RWPE2 (cell line): ENCODE data around the gene ZC2HC1C.
"Not testable (repeated sequence)": the region's sequence is repeated elsewhere in the genome, so short reads cannot be mapped to it uniquely, and the experiment has no call there.

Experiments used
- ATAC-seq: fragments of 200-7000 bp; cut with Tn5 transposase; 3 replicates; pipeline ENCODE4 v1.9.1; 2021; ENCODE audit warnings: low read depth
- DNase-seq: peaks from one replicate; pipeline ENCODE4 v3.0.0-alpha.2; 2020; ENCODE audit warnings: low spot score
- H3K27ac ChIP-seq: fragments of 450-650 bp; 2 replicates; pipeline ENCODE4 v1.5.1; 2017; ENCODE audit warnings: mild to moderate bottlenecking; ENCODE audit not compliant: poor library complexity, severe bottlenecking
- H3K27me3 ChIP-seq: fragments of 250-450 bp; sonication (Bioruptor Pico); 2 replicates; pipeline ENCODE4 v1.5.1; 2021; ENCODE audit warnings: mild to moderate bottlenecking, moderate library complexity; ENCODE audit not compliant: insufficient read depth, poor library complexity, severe bottlenecking
- H3K36me3 ChIP-seq: fragments of 250-450 bp; sonication (Bioruptor Pico); 2 replicates; pipeline ENCODE4 v1.5.1; 2020; ENCODE audit warnings: low read depth, mild to moderate bottlenecking, moderate library complexity
- H3K4me1 ChIP-seq: fragments of 250-450 bp; sonication (Bioruptor Pico); 2 replicates; pipeline ENCODE4 v1.5.1; 2021; ENCODE audit warnings: mild to moderate bottlenecking, moderate library complexity; ENCODE audit not compliant: insufficient read depth, poor library complexity, severe bottlenecking
- H3K4me3 ChIP-seq: fragments of 250-450 bp; sonication (Bioruptor Pico); 2 replicates; pipeline ENCODE4 v1.5.1; 2021; ENCODE audit warnings: mild to moderate bottlenecking, moderate library complexity; ENCODE audit not compliant: severe bottlenecking
- H3K9me3 ChIP-seq: fragments of 250-450 bp; sonication (Bioruptor Pico); 2 replicates; pipeline ENCODE4 v1.5.1; 2021; ENCODE audit warnings: mild to moderate bottlenecking, moderate library complexity; ENCODE audit not compliant: severe bottlenecking
- CTCF ChIP-seq: fragments of 450-650 bp; IDR thresholded peaks from one replicate; pipeline ENCODE4 v1.5.1; 2017; ENCODE audit warnings: mild to moderate bottlenecking, moderate library complexity; ENCODE audit not compliant: poor library complexity, severe bottlenecking

ZC2HC1C gene

GRCh38 chr14:75123991-75124390, 54.5 kb downstream of the ZC2HC1C start:
- peaks cover 30% of the 10 kb centered on the region for H3K36me3 ChIP-seq
- H3K27me3 ChIP-seq = no peaks in the 10 kb centered on the region
- ATAC-seq (peak; percentile 61), DNase-seq (no peak)
- H3K4me1 ChIP-seq = peaks cover 31% of the 10 kb centered on the region
- TF ChIP-seq CTCF = no peak
- H3K27ac ChIP-seq = peak overlapping the region; percentile 73
- H3K4me3 ChIP-seq = no peak overlapping the region
- H3K9me3 ChIP-seq = no peaks in the 10 kb centered on the region

- ATAC-seq (no peak), DNase-seq (no peak)
- Histone ChIP-seq H3K4me3 (peak overlapping the region; percentile 61), H3K4me1 (peaks cover 31% of the 10 kb centered on the region), H3K36me3 (peaks cover 22% of the 10 kb centered on the region), H3K27me3 (no peaks in the 10 kb centered on the region), H3K9me3 (no peaks in the 10 kb centered on the region), H3K27ac (peak overlapping the region; percentile 73)
- TF ChIP-seq CTCF = no peak
Measured at GRCh38 chr14:75125617-75126016, 56.2 kb downstream of the ZC2HC1C start.

- H3K27ac ChIP-seq = peak overlapping the region; percentile 73
- no peak for ATAC-seq
- TF ChIP-seq CTCF = no peak
Measured at GRCh38 chr14:75126121-75126544, 56.7 kb downstream of the ZC2HC1C start.

GRCh38 chr14:75126679-75127473, 57.4 kb downstream of the ZC2HC1C start, which contains the start of gene NEK9:
Gene NEK9 (minus strand): TSS chr14:75127048. CDS start chr14:75126921, 127 bp downstream.
- H3K36me3 ChIP-seq = peaks cover 21% of the 10 kb centered on the region
- peak; percentile 90 for ATAC-seq
- no peaks in the 10 kb centered on the region for H3K27me3 ChIP-seq
- no peak for TF ChIP-seq CTCF
- peaks cover 31% of the 10 kb centered on the region for H3K4me1 ChIP-seq
- H3K4me3 ChIP-seq = peak within 1 kb of the TSS; percentile 61
- H3K9me3 ChIP-seq = no peaks in the 10 kb centered on the region
- DNase-seq = peak; percentile 92
- H3K27ac ChIP-seq = peak within 1 kb of the TSS; percentile 73

More at GRCh38 chr14:75126121-75126544, 56.7 kb downstream of the ZC2HC1C start:
- Histone ChIP-seq H3K36me3 (peaks cover 17% of the 10 kb centered on the region), H3K4me1 (peaks cover 31% of the 10 kb centered on the region), H3K4me3 (peak overlapping the region; percentile 61), H3K27me3 (no peaks in the 10 kb centered on the region), H3K9me3 (no peaks in the 10 kb centered on the region)
- no peak for DNase-seq

- H3K27ac ChIP-seq = peak overlapping the region; percentile 73
- not testable (repeated sequence) for H3K27me3 ChIP-seq, DNase-seq, H3K9me3 ChIP-seq, ATAC-seq
- peaks cover 27% of the 10 kb centered on the region for H3K36me3 ChIP-seq
- H3K4me1 ChIP-seq = peaks cover 31% of the 10 kb centered on the region
- H3K4me3 ChIP-seq = peak overlapping the region; percentile 61
Measured at GRCh38 chr14:75127474-75127820, 58.0 kb downstream of the ZC2HC1C start.
